G401 (cell line): ENCODE data around the gene KIRREL3. TPM values are rescaled to one million over a fixed set of nuclear protein-coding genes. Genes with fewer than 3 reads are reported as not detected.
A peak's percentile ranks its signal among the peaks of the same experiment; 100 is the strongest.

ENCODE experiments used
- DNase-seq: peaks from one replicate; pipeline ENCODE4 v3.0.0-alpha.2; 2015; ENCODE audit warnings: low spot score
- in situ Hi-C: cut with HindIII; loops from 2 replicates; pipeline ENCODE4 v1.10.0; 2016; ENCODE audit warnings: low sequenced_read_pairs, mixed read lengths
- total RNA-seq: library from RNA; depleted of rRNA; stranded (reverse); fragments of >200 nt; shearing (Covaris generic); gene quantifications from 2 replicates; pipeline ENCODE4 v1.2.3, GENCODE V29; 2014

KIRREL3 gene
- total RNA-seq, 1 experiment from 2014 or later, result not detected

DNA sequence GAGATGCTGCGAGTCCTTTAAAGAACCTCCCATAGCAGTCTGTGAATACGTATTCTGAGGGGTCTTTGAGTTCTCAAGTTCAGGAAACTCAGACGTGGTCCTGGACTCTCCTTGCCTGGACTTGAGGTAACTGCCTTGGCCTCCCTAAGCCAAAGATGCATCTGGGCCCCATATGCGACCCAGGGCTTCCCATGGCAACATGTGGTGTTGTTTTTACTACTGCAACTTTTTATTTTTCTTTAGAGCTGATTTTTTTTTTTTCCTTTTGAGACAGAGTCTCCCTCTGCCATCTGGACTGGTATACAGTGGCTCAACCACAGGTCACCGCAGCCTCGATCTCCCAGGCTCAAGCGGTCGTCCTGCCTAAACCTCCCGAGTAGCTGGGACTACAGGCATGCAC, 324.0 kb downstream of the KIRREL3 start:
- DNase-seq, result no peak
- in situ Hi-C loops, result no loop called here

DNA sequence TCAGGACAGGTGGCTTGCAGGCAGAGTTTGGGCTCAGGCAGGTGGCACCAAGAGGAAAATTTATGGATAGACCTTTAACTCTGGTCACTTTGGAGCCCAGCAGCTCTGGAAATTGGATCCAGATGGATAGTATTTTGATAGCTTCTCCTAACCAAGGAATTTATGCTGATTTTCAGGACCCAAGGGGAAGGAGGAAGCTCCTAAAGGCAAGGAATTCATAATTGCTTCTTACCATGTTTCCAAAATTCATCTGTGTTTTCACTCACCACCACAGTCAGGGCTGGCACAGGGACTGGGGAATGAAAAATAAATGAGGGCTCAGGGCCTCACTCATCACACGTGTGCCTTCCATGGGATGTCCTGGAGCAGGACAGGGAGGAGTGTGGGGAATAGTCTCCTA, 327.3 kb downstream of the KIRREL3 start:
- DNase-seq, result no peak
- in situ Hi-C loops, result no loop called here

GRCh38 chr11:126669416-126669815, 331.2 kb downstream of the KIRREL3 start:
- DNase-seq, result no peak
- in situ Hi-C loops, result no loop called here

DNA sequence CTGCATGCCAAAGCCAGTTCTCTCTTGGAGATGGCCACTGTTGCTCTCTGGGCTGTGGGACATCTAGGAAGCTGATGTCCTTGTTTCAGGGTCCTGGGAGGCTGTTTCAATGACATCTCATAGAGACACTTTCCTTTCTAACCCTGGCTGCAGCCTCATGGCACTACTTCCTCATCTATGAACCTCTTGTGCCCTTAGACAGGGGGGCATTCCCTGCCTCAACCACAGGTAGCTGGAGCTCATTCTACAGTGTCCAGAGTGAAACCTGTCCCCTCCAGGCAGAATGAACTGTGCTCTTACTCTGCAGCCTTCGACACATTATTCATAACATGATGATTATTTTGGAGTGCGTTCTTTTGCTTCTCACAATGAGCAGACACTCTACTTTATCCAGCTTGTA, 335.9 kb downstream of the KIRREL3 start:
- DNase-seq, result no peak
- in situ Hi-C loops, result no loop called here

DNA sequence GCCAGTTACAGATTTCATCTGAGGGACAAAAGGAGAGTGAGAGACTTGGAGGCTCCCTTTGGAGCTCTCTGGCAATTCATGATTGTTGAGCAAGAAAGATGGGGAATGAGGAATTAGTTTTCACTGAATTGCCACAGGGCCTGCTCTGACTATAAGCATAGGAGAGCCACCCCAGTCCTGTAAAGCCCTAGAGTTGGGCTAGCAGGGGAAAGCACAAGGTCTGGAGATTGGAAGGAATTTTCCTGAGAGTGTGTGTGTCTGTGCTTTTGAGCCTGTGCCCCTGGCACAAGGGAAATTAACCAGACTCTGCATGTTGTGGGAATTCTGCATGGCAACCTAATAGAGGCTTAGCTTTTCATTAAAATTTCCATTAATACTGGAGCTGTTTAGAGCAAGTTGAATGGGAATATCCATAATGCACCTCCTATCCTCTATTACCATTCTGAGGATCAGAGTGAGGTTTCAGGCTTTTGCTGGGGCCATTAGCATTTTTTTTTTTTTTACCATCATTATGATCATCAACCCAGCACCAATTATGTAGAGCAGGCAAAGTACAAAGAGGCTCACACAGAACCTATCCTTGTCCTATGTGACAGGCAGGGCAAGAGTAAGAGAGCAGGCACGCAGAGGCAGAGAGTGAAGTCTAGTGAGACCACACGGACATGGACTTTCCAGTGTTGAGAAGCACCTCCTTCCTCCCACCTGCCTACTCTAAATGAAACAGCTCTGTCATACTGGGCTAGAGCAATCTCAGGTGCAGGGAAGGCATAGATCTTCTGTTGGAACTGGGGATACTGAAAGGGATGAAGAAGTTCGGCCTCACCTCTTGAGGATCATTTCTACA, 336.6 kb downstream of the KIRREL3 start:
- in situ Hi-C loops, result no loop called here
- no peak for DNase-seq

GRCh38 chr11:126662035-126662790, 338.4 kb downstream of the KIRREL3 start:
- in situ Hi-C loops, result no loop called here
- no peak for DNase-seq

DNA sequence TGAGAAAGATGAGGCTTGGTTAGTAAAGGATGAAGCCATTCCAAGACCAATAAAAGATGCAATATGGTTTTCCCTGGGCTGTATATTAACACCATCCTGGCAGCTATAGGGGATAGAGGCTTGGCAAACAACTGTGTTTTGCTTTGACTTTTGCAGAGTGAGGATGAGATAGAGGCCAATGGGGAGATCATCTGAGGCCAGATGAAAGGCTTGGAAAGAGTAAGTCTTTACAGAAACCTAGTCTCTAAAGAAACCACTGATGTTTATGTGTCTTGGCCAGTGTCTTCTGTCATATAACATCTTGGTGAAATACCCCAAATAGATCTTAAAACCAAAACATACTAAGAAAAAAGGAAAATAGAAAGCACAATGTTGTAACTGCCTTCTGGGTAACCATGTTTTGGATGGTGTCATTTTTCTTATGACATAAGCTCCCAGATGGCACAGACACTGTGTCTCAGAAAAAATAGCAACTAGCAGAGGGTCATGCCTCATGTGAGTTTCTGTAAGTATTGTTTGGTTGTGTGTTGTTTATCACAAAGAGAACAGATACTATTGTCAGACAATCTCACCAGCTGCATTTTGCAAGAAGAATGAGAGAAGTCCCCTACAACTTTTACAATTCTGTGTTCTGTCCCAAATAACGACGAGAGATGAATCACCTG, 339.7 kb downstream of the KIRREL3 start:
- in situ Hi-C loops, result no loop called here
- no peak for DNase-seq

DNA sequence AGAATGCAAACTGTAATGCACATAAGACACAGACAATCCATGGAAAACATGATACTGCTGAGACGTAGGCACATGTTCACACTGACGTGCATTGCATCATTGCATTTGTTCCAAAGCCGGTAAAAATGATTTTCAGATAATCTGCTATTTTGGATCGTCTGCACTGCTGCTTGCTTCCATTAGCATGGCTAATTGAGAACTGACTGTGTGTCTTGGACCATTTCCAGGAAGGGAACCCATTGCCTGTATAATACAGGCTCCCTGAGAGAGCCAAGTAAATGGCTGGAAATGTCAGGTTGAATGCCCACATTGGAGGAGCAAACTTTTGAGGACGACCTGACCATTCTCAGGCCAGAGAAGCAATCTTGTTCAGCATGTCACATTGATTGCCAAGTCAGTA, 340.2 kb downstream of the KIRREL3 start:
- no peak for DNase-seq
- in situ Hi-C loops, result no loop called here

DNA sequence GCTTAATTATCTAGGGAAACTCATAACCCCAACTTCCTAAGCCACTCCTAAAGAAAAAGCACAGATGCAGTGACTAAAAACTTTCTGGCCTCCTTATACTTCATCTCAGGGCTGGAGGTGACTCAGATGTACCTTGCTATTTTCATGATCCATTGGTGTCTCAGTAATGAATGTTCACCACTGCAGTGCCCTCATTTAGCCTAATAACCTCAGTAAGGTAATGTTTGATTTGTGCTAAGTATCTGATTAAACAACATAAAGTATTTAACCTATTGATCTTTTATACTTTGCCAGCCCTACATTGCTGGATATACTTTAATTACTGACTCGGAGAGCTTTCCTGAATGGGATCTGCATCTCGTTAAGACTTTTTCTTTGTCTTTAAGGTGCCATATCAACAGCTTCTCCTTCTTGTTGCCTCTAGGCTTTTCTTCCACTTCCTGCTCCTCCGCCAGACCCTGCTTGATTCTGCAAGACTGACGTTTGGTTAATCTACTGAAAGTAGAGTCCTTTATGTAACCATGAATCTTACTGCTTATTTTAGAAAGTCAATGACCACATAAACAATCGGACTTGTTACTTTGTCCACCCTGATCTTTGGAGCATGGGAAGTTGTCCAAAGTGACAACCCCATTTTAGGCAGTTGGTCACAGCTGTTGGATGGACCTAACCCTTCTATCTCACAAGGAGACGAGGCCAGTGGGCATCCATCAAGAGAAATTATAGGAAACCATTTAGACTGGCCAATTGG, 342.1 kb downstream of the KIRREL3 start:
- in situ Hi-C loops, result no loop called here
- no peak for DNase-seq

- no peak for DNase-seq
- in situ Hi-C loops, result no loop called here
Measured at GRCh38 chr11:126655807-126656128, 344.8 kb downstream of the KIRREL3 start.

DNA sequence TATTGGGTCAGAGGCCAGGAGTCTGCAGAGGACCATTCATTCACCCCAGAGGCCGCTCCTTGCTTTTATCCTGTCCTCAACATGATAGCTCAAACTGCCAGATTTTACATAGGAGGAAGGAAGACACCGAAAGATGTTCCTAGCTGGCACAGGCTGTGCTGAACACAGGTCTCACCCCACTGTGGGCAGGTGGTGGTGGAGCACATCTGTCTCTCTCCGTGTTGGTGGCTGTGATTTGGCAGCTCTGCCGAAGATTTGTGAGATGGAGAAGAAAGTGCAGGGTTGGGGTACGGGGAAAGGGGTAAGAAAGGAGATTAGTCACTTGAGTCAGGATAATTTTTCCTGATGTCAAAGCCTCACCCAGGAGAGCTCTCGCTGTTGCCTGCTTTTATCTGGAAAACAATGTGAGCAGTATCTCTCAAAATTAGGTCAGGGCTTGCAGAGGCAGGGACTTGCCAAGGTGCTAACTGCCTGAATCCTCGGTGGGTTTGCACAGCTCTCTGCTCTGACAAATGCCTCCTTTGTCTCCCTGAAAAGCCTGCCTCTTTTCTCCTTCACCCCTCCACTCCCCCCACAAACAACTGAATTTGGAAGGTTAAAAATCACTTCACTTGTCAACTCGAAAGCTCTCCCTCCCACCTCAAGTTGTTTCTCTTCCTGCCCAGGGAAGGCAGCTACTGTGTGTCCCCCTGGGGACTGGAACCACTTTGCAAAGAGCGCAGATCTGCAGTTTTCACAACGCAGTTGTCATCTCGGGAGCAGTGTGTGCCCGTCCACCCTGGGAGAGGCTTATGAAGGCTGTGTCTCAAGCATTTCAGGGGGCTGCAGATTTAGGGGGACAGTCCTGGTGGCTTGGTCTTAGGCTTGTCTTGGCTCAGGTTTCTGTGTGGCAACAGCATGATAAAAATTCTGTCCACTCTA, 345.4 kb downstream of the KIRREL3 start:
- in situ Hi-C loops, result no loop called here
- peak; percentile 72 for DNase-seq

DNA sequence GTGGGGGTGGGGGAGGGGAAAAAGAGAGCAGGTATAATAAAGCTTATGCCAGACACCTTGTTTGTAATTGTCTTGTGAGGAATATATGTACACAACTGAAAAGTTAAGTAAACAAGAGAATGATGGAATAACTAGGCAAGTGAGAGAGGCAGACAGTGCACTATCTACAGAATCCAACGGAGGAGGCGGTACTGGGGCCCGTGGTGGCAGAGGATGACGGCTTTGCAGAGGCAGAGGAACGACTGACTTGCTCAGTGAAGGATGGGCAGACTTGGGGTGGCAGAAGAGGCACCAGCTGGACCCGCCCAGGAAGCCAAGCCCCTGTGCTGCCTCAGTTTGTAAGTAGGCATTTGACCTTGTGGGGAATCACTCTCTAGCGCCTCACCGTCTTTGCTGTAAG, 347.5 kb downstream of the KIRREL3 start:
- no peak for DNase-seq
- in situ Hi-C loops, result no loop called here

DNA sequence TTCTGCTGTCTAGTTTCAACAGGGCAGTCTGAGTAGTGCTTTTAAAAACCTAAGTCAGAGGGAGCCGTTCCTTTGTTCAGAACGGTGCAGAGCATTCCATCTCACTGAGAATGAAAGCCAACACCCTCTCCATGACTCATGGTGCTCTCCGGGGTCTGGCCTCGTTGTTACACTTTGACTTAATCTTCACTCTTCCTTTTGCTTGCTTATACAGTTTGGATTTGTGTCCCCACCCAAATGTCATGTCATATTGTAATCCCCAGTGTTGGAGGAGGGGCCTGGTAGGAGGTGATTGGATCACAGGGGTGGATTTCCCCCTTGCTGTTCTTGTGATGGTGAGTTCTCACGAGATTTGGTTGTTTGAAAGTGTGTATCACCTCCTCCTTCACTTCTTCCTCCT, 352.8 kb downstream of the KIRREL3 start:
- DNase-seq, result no peak
- in situ Hi-C loops, result no loop called here

DNA sequence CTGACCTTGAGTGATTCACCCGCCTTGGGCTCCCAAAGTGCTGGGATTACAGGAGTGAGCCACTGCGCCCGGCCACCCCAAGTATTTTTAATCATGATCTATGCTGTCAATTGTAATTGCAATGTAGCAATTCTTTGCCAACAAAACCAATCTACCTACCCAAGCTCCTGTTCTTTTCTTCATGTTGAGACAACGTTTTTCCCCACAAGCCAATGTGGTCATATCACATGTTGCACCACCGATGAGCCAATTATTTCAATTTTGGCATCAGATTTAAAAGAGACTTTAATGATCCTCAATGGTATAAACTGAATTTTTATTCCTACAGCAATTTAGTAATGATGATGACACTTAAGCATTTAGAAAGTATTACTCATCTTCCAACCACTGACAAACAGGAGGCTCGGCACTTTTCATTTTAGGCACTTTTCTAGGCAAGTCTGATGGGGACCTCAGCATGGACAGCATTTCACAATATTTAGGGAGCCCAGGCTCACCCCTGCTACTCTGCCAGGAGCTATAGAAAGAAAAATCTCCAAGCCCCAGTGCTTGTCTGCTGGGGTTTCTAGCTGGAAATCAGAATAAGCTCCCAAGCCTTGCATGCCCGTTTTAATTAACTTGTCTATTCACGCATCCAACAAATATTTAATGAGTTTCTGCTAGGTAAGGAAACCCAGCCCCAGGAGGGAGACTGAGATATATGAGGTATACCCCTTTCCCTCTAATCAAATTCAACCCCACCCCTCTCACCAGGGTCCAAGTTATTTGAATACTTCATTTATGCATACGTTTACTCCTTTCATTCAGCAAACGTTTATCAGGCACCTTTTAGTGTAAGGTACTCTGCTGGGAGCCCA, 353.6 kb downstream of the KIRREL3 start:
- in situ Hi-C loops, result no loop called here
- no peak for DNase-seq

- in situ Hi-C loops, result no loop called here
- DNase-seq, result no peak
Measured at GRCh38 chr11:126645186-126645585, 355.4 kb downstream of the KIRREL3 start.

DNA sequence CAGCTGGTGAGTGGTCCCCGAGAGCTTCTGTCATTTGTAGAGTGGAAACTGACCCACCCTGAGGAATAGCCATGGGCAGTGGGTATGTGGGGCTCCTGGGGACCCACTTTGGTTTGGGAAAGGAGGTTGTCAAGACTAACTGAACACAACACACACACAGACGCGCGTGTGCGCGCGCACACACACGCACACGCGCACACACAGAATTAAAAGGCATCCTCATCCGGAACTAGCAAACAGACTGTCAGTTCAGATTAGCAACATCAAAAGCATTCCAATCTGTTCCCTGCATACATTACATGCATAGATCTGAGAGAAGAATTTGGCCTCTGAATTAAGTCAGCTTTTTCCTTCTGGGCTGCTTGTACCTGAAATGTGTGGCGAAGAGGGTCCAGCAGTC, 360.4 kb downstream of the KIRREL3 start:
- in situ Hi-C loops, result no loop called here
- no peak for DNase-seq

DNA sequence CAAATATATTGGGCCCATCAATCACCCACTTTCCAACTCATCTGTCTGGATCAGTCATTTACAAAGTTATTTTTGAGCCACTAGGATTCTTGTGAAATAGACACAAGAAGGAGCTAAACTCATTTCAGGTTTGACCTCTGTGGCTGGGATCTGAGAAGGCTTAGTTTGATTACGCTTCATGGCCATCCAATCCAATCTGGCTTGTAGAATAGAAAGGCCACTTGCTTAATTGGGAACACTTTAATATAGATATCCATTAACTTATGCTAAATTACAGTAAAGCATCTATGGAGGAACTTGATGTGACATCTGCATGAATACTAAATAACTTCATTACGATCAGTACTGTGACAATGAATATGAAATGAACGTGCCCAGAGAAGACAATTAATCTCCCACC, 360.9 kb downstream of the KIRREL3 start:
- in situ Hi-C loops, result no loop called here

GRCh38 chr11:126638648-126639047, 361.9 kb downstream of the KIRREL3 start:
- in situ Hi-C loops, result no loop called here
- no peak for DNase-seq

More for the DNA sequence above, 360.9 kb downstream of the KIRREL3 start:
- DNase-seq, result no peak
